Vagina (tissue), 2 donors: ENCODE data around the gene SPDYE11.
"Not testable (repeated sequence)": the region's sequence is repeated elsewhere in the genome, so short reads cannot be mapped to it uniquely, and the experiment has no call there.

Experiments
- POLR2A ChIP-seq, 2 donors: fragments of 450-650 bp; IDR thresholded peaks; one replicate each; pipeline ENCODE4 v1.6.1; 2017; ENCODE audit warnings: antibody characterized with exemption in 2 of 2, mild to moderate bottlenecking in 2 of 2, moderate library complexity in 2 of 2
- TF ChIP-seq, protein P1 (sequence below), 3 experiments: fragments of 450-650 bp in 2 of 3; fragments of 200-600 bp in 1 of 3; sonication (generic) in 1 of 3; IDR thresholded peaks; one replicate each; pipeline ENCODE4 v1.5.1; 2017 to 2019; ENCODE audit warnings: antibody characterized with exemption in 3 of 3, mild to moderate bottlenecking in 2 of 3, moderate library complexity in 2 of 3

GRCh38 chr7:73085938-73086337 lies 28.2 kb upstream of the SPDYE11 start, which contains the start of gene SPDYE9:
- TF ChIP-seq, protein P1, sequence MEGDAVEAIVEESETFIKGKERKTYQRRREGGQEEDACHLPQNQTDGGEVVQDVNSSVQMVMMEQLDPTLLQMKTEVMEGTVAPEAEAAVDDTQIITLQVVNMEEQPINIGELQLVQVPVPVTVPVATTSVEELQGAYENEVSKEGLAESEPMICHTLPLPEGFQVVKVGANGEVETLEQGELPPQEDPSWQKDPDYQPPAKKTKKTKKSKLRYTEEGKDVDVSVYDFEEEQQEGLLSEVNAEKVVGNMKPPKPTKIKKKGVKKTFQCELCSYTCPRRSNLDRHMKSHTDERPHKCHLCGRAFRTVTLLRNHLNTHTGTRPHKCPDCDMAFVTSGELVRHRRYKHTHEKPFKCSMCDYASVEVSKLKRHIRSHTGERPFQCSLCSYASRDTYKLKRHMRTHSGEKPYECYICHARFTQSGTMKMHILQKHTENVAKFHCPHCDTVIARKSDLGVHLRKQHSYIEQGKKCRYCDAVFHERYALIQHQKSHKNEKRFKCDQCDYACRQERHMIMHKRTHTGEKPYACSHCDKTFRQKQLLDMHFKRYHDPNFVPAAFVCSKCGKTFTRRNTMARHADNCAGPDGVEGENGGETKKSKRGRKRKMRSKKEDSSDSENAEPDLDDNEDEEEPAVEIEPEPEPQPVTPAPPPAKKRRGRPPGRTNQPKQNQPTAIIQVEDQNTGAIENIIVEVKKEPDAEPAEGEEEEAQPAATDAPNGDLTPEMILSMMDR (IDR thresholded peaks at IDR 0.05), result not testable (repeated sequence)
- TF ChIP-seq POLR2A (IDR thresholded peaks at IDR 0.05), result not testable (repeated sequence)
